ENCODE measurements around the gene TMEM201.
"Not testable (repeated sequence)": the region's sequence is repeated elsewhere in the genome, so short reads cannot be mapped to it uniquely, and the experiment has no call there.

The TMEM201 gene

GRCh38 chr1:9588551-9589143, at the start of gene TMEM201:
Gene TMEM201 (plus strand): TSS chr1:9588911. CDS start chr1:9588931, 20 bp downstream.
- peak; percentile 95 for DNase-seq

GRCh38 chr1:9539165-9539828, 49.4 kb upstream of the TMEM201 start, which contains the start of gene SLC25A33:
Gene SLC25A33 (plus strand): TSS chr1:9539465. CDS start chr1:9539692, 227 bp downstream.
- peak; percentile 97 for DNase-seq

- peak; percentile 59 for DNase-seq
Observed at GRCh38 chr1:9539829-9540550, 48.7 kb upstream of the TMEM201 start.

DNA sequence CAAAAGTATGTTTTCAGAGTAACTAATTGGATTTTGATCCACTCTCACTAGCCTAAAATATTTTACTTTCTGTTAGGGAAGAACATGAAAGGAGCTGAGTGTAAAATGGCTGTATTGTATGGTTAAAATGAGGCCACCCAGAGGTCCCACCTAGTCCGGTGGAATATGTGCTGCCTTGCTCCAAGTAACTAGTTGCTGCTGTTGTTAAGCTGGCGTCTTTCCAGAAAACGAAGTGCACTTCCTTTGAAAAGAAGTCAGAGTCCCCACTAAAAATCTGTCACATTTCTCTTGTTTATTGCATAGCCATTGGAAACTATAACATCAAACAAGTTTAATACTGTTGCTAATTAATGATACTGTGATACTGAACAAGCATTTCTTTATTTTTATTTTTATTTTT, 46.3 kb upstream of the TMEM201 start:
- no peak for DNase-seq

GRCh38 chr1:9544926-9545325, 43.8 kb upstream of the TMEM201 start:
- DNase-seq, result no peak

DNA sequence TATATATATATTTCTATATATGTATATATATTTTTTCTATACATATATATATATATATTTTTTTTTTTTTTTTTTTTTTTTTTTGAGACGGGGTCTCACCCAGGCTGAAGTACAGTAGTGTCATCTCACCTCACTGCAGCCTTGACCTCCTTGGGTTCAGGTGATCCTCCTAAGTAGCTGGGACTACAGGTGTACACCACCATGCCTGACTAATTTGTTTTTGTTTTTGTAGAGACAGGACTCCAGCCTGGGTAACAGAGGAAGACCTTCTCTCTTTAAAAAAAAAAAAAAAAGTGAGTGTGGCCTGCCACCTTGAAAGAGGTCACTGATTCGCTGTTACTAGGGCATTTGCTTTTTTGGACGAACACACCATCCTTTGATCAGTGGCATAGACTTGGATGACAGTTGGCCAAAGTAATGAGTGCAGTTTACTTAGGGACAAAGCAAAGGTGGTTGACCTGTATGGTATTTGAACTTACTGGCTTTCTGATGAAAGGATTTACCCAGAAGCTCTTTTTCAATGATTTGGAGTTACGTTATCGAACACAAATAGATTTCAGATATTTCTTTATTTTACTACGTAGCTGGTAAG, 38.7 kb upstream of the TMEM201 start:
- no peak for DNase-seq

DNA sequence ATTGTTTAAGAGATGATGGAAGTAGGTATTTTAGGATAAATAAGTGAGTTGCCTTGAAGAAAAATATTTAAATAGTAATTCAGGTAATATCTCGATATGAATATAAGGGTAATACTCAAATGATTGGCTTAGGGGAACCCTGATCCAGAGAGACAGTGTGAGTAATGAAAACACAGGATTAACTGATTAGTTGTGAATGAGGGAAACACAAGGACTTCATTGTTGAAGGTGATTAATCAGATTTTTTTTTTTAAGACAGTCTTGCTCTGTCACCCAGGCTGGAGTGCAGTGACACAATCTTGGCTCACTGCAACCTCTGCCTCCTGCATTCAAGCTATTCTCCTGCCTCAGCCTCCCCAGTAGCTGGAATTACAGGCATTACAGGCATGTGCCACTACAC, 36.7 kb upstream of the TMEM201 start:
- no peak for DNase-seq

DNA sequence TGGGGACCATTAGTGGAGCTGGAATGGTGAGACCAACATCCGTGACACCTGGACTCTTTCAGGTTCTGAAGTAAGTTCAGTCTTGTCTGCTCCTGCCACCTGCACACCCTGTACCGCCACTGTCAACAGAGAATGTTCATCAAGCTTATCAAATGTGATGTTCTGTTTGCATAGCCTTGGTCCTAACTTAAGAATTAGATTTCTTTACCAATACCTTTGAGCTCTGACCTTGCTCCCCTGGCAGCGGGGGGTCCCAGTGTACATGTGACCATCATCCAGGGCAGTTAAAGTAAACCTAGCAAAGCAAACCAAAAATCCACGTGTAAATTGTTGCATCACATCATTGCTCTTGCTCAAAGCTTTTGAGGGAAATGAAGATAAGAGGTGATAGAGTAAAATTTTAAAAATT, 35.0 kb upstream of the TMEM201 start:
- no peak for DNase-seq

DNA sequence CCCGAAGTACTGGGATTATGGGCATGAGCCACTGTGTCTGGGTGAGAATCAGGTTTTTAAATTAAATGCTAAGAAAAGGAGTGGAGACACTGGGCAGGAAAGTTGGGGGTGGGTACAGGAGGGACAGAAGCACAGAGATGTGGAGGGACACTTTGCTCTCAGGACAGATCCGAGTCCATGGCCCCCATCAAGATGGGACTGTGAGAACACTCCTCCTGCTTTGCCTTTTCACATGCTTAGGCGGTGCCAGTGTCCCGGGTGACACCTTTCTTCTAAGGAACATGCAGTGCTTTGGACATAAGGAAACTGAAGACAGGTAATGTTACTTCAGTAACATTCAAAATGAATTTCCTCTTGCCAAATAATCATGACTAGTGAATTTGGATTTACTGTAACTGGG, 32.8 kb upstream of the TMEM201 start:
- DNase-seq, result no peak

GRCh38 chr1:9557624-9558023, 31.1 kb upstream of the TMEM201 start:
- no peak for DNase-seq

DNA sequence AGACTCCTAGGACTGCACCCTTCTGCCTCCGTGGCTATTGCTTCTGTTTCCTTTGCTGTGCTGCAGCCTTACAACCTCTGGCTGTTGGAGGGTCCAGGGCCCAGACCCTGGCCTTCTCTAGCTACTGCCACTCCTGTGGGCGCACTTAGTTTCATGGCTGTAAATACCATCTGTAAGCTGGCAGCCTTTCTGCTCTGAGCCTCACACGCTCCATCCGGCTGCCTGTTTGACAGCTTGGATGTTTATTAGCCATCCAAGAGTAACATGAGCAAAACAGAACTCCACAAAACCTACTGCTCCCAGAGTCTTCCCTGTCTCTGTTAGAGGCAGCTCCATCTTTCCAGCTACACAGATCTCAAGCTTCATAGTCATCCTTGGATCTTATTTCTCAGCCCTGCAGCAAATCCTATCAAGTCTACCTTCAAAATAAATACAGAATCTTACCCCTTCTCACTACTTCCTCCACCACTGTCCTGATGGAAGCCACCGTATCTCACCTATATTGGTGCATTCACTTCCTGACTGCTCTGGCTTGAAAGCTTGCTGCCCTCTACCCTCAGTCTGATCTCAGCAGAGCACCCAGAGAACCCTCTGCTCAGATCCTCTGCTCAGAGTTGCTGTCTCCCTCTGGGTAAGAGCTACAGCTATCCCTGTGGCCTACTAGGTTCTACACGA, 30.3 kb upstream of the TMEM201 start:
- no peak for DNase-seq

GRCh38 chr1:9558946-9559545, 29.7 kb upstream of the TMEM201 start:
- DNase-seq, result no peak

GRCh38 chr1:9559673-9560072, 29.0 kb upstream of the TMEM201 start:
- peak; percentile 31 for DNase-seq

- DNase-seq, result not testable (repeated sequence)
Observed at GRCh38 chr1:9560090-9560489, 28.6 kb upstream of the TMEM201 start.

DNA sequence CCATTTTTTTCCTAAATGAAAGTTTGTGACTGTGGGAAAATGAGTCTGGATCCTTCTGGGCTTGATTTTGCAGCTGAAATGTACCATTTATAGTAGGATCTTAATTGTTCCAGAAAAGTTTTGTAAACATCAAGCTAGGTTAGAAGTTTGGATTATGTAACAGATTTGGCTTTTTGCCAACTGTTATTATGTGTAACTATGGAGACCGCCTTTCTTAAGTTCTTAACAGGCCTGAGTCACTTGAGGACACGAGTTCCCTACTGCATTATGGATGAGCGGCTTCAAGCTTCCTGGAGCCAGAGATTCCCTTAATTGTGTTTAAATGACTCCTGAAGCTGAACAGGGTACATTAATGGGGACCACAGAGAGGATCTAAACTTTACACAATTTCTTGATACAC, 27.3 kb upstream of the TMEM201 start:
- peak; percentile 30 for DNase-seq

DNA sequence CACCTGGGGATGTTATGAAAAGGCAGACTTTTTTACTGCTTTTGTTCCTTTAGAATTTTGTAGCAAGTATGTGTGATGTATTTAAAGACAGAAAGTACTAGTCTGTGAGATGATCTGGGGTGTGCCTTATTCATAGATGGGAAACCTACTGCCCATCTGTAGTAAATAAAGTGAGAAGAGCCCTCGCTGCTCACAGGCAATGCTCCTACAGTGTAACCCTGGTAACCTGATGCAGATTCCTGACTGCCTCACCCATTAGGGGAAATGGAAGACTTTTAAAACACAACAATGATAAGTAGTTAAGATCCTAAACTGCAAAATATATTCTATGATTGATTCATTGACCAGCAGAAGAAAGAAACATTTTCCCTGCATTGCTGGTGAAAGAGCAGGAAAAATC, 19.4 kb upstream of the TMEM201 start:
- no peak for DNase-seq

- not testable (repeated sequence) for DNase-seq
Observed at GRCh38 chr1:9570886-9571529, 17.7 kb upstream of the TMEM201 start.

DNA sequence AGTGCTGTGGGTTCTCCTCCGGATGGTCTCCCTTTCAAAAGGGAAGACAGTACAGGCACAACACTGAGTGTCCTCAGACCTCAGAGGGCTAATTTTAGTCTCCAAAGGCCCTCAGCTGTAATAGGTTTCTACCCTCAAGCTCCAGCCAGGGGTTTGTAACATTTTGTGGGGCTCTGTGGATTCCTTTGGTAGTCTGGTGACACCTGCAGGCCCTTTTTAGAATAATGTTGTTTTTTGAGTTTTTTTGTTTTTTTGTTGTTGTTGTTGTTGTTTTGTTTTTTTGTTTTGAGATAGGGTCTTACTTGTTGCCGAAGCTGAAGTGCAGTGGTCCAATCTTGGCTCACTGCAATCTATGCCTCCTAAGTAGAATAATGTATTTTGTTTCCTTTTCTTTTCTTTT, 15.0 kb upstream of the TMEM201 start:
- DNase-seq, result peak; percentile 23

- DNase-seq, result no peak
Observed at GRCh38 chr1:9575486-9575885, 13.2 kb upstream of the TMEM201 start.

DNA sequence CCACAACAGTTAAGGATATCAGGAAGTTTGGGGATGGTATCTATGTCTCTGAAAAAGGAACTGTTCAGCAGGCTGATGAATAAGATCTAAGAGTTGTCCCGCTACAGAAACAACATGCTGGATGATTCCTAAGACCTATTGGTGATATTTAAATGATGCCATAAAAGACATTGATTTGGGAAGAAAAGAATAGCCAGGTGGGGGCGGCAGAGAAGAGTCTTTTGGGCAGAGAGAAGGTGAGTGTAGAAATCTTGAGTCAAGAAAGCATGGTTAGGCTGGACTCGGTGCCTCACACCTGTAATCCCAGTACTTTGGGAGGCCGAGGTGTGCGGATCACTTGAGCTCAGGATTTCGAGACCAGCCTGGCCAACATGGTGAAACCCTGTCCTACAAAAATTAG, 11.8 kb upstream of the TMEM201 start:
- no peak for DNase-seq

DNA sequence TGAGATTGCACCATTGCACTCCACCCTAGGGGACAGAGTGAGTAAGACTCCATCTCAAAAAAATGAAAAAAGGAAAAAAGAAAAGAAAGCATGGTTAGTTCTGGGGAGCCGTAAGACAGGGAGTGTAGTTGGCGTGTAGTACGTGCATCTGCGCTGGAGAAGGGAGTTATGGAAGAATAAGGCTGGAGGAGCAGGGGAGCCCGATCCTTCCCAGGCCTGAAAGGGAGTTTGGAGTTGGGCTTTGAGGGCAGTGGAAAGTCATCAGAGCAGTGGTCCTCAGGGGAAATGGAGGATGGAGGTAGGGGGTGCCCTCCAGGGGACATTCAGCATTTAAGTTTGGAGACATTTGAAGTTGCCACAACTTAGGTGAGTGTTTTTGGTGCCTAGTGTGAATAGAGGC, 11.3 kb upstream of the TMEM201 start:
- no peak for DNase-seq

GRCh38 chr1:9580942-9581341, 7.8 kb upstream of the TMEM201 start:
- no peak for DNase-seq
